GM12873 (cell line): ENCODE data around the gene SYCN.

ENCODE experiments used
- CTCF ChIP-seq: IDR thresholded peaks from 2 replicates; pipeline ENCODE4 v1.5.1; 2012; ENCODE audit warnings: low read depth, mild to moderate bottlenecking, moderate library complexity, low read length, control low read depth; ENCODE audit not compliant: insufficient read depth; ENCODE audit errors: missing control alignments

SYCN gene

GRCh38 chr19:39186391-39186790, 17.7 kb downstream of the SYCN start:
- no peak for TF ChIP-seq CTCF

GRCh38 chr19:39183104-39183503, 21.0 kb downstream of the SYCN start:
- TF ChIP-seq CTCF, result no peak

- TF ChIP-seq CTCF, result no peak
Measured at GRCh38 chr19:39182174-39182505, 21.9 kb downstream of the SYCN start.

- TF ChIP-seq CTCF, result no peak
Measured at GRCh38 chr19:39181500-39182173, 22.4 kb downstream of the SYCN start.

GRCh38 chr19:39180749-39181148, 23.3 kb downstream of the SYCN start:
- no peak for TF ChIP-seq CTCF

- no peak for TF ChIP-seq CTCF
Measured at GRCh38 chr19:39179754-39180153, 24.3 kb downstream of the SYCN start.

GRCh38 chr19:39178296-39179006, 25.6 kb downstream of the SYCN start:
- TF ChIP-seq CTCF, result no peak
